IMR-90 (cell line): Measurements from ENCODE around the gene LRCH4. TPM values are rescaled to one million over a fixed set of nuclear protein-coding genes. Genes with fewer than 3 reads are reported as not detected.

ENCODE experiments used
- ATAC-seq: fragments of 200-7000 bp; cut with Tn5 transposase; 2 replicates; pipeline ENCODE4 v1.9.1; 2020; ENCODE audit warnings: low read depth, mild to moderate bottlenecking, moderate library complexity
- BruUV-seq: library from RNA; stranded (reverse); fragments of 400-500 nt; replicated peaks from 2 replicates; lab custom pipeline; 2021; lab: Mats Ljungman, UMichigan
- CTCF ChIA-PET: fragments of 300-600 bp; formaldehyde crosslinking; extraction: SDS; loops from one replicate; lab custom pipeline; 2021; ENCODE audit warnings: antibody characterized with exemption; lab: Yijun Ruan, JAX
- POLR2A ChIA-PET: fragments of 300-600 bp; sonication (Branson Sonifier 250); formaldehyde crosslinking; loops from one replicate; lab custom pipeline; 2022; ENCODE audit warnings: antibody characterized with exemption; ENCODE audit not compliant: unreplicated experiment; lab: Charles Lee
- DNase-seq: peaks from one replicate; pipeline ENCODE4 v3.0.0; 2013
- H2AFZ ChIP-seq: replicated peaks from 2 replicates; pipeline ENCODE3; 2013; ENCODE audit warnings: low read length, mild to moderate bottlenecking; ENCODE audit not compliant: poor library complexity
- H2AK5ac ChIP-seq: 2 replicates; pipeline ENCODE4 v1.6.1; 2013; ENCODE audit warnings: low read depth, low read length, inconsistent platforms
- H2AK9ac ChIP-seq: replicated peaks from 2 replicates; pipeline ENCODE3; 2013; ENCODE audit warnings: mild to moderate bottlenecking, low read depth, low read length, moderate library complexity; ENCODE audit not compliant: poor library complexity
- H2BK120ac ChIP-seq: 2 replicates; pipeline ENCODE4 v1.6.1; 2013; ENCODE audit warnings: low read depth, low read length, inconsistent platforms
- H2BK15ac ChIP-seq: 3 replicates; pipeline ENCODE4 v1.6.1; 2013; ENCODE audit warnings: low read depth, low read length, inconsistent platforms
- H2BK20ac ChIP-seq: 2 replicates; pipeline ENCODE4 v1.6.1; 2013; ENCODE audit warnings: low read depth, mild to moderate bottlenecking, inconsistent platforms, low read length, moderate library complexity
- H2BK5ac ChIP-seq: 2 replicates; pipeline ENCODE4 v1.6.1; 2013; ENCODE audit warnings: mild to moderate bottlenecking, low read depth, low read length, inconsistent platforms; ENCODE audit not compliant: poor library complexity, severe bottlenecking
- H3K14ac ChIP-seq: replicated peaks from 2 replicates; pipeline ENCODE4 v1.6.1; 2013; ENCODE audit warnings: low read depth, low read length, inconsistent platforms
- H3K18ac ChIP-seq: 2 replicates; pipeline ENCODE4 v1.6.1; 2013; ENCODE audit warnings: low read depth, low read length, control low read depth
- H3K23ac ChIP-seq: 2 replicates; pipeline ENCODE4 v1.6.1; 2013; ENCODE audit warnings: low read depth, low read length, inconsistent platforms
- H3K27ac ChIP-seq: 2 replicates; pipeline ENCODE4 v1.5.1; 2013; ENCODE audit warnings: mild to moderate bottlenecking, control low read depth, low read length; ENCODE audit not compliant: insufficient read depth
- H3K27me3 ChIP-seq: 2 replicates; pipeline ENCODE4 v1.6.1; 2013; ENCODE audit warnings: low read length; ENCODE audit not compliant: control insufficient read depth, insufficient read depth
- H3K36me3 ChIP-seq: 2 replicates; pipeline ENCODE4 v1.6.1; 2013; ENCODE audit warnings: low read length, mixed read lengths; ENCODE audit not compliant: control insufficient read depth, insufficient read depth
- H3K4ac ChIP-seq: 2 replicates; pipeline ENCODE4 v1.6.1; 2013; ENCODE audit warnings: low read depth, low read length, inconsistent platforms
- H3K4me1 ChIP-seq: 2 replicates; pipeline ENCODE4 v1.6.1; 2013; ENCODE audit warnings: low read length, mixed read lengths; ENCODE audit not compliant: control insufficient read depth, insufficient read depth
- H3K4me2 ChIP-seq: 2 replicates; pipeline ENCODE4 v1.6.1; 2013; ENCODE audit warnings: low read depth, mild to moderate bottlenecking, control low read depth, low read length, moderate library complexity
- H3K4me3 ChIP-seq: 2 replicates; pipeline ENCODE4 v1.5.1; 2013; ENCODE audit warnings: low read depth, mild to moderate bottlenecking, control low read depth, low read length, moderate library complexity; ENCODE audit not compliant: insufficient read depth
- H3K56ac ChIP-seq: 2 replicates; pipeline ENCODE4 v1.6.1; 2013; ENCODE audit warnings: low read length, inconsistent platforms; ENCODE audit not compliant: insufficient read depth; ENCODE audit errors: extremely low read depth
- H3K79me1 ChIP-seq, 2 experiments: 2 replicates each; pipeline ENCODE4 v1.6.1; 2013; ENCODE audit warnings: low read length in 2 of 2, inconsistent platforms in 1 of 2, low read depth in 1 of 2
- H3K9ac ChIP-seq: 2 replicates; pipeline ENCODE4 v1.6.1; 2013; ENCODE audit warnings: low read depth, low read length, control low read depth
- H3K9me1 ChIP-seq: 2 replicates; pipeline ENCODE4 v1.6.1; 2013; ENCODE audit warnings: low read length, inconsistent platforms; ENCODE audit not compliant: insufficient read depth
- H3K9me3 ChIP-seq: 2 replicates; pipeline ENCODE4 v1.6.1; 2013; ENCODE audit warnings: low read length; ENCODE audit not compliant: control insufficient read depth, insufficient read depth
- H4K20me1 ChIP-seq: 2 replicates; pipeline ENCODE4 v1.6.1; 2013; ENCODE audit warnings: low read length, inconsistent platforms; ENCODE audit not compliant: insufficient read depth
- H4K5ac ChIP-seq: 2 replicates; pipeline ENCODE4 v1.6.1; 2013; ENCODE audit warnings: mild to moderate bottlenecking, low read depth, low read length, control low read depth
- H4K8ac ChIP-seq, 2 experiments: 2 replicates each; pipeline ENCODE4 v1.6.1; 2013; ENCODE audit warnings: low read depth in 2 of 2, low read length in 2 of 2, control low read depth in 1 of 2, inconsistent platforms in 1 of 2
- H4K91ac ChIP-seq: 2 replicates; pipeline ENCODE4 v1.6.1; 2013; ENCODE audit warnings: low read depth, low read length, inconsistent platforms; ENCODE audit not compliant: insufficient read depth
- MXI1 ChIP-seq: IDR thresholded peaks from 2 replicates; pipeline ENCODE4 v1.6.1; 2012; ENCODE audit warnings: low read depth, mild to moderate bottlenecking, low read length, moderate library complexity, borderline replicate concordance
- WGBS, 2 experiments: methylation state at CpG; one replicate each; pipeline versions ENCODE4 v1.1.5 to v1.1.7; 2013; ENCODE audit warnings: missing lambda C conversion rate in 2 of 2; ENCODE audit not compliant: insufficient read length in 1 of 2; ENCODE audit errors: extremely low coverage in 2 of 2; 5-methylcytosine and 5-hydroxymethylcytosine counted together
- dilution Hi-C: fragments of 300-500 bp; cut with HindIII; formaldehyde crosslinking; loops from one replicate; pipeline ENCODE4 v1.14.3; 2018; ENCODE audit warnings: low sequenced_read_pairs; ENCODE audit not compliant: unreplicated experiment
- in situ Hi-C: fragments of 300-500 bp; cut with MboI; formaldehyde crosslinking; loops from 3 replicates; pipeline ENCODE4 v1.14.3; 2019; ENCODE audit warnings: low sequenced_read_pairs, inconsistent platforms, mixed read lengths
- intact Hi-C: fragments of 100-400 bp; cut with micrococcal nuclease; formaldehyde crosslinking; loops from 2 replicates; pipeline ENCODE4 v1.10.0; 2022
- polyA plus RNA-seq, 3 experiments: library from polyadenylated mRNA; depleted of rRNA; stranded (reverse); fragments of >200 nt; gene quantifications; 2 replicates each; pipeline ENCODE4 v1.2.3, GENCODE V29; 2012; ENCODE audit warnings: low replicate concordance in 1 of 3
- total RNA-seq: library from RNA; depleted of rRNA; stranded (reverse); fragments of >200 nt; gene quantifications from 2 replicates; pipeline ENCODE4 v1.2.3, GENCODE V29; 2012
- TF ChIP-seq, protein P1 (sequence below): fragments of 150-350 bp; IDR thresholded peaks from 2 replicates; pipeline ENCODE4 v1.6.1; 2017; ENCODE audit warnings: mild to moderate bottlenecking, antibody characterized with exemption, low read length, low read depth

Gene LRCH4
- total and polyA plus RNA-seq, 2 of the 4 experiments (the other 2 are of a cell fraction), result 5.0 to 41.3 TPM

DNA sequence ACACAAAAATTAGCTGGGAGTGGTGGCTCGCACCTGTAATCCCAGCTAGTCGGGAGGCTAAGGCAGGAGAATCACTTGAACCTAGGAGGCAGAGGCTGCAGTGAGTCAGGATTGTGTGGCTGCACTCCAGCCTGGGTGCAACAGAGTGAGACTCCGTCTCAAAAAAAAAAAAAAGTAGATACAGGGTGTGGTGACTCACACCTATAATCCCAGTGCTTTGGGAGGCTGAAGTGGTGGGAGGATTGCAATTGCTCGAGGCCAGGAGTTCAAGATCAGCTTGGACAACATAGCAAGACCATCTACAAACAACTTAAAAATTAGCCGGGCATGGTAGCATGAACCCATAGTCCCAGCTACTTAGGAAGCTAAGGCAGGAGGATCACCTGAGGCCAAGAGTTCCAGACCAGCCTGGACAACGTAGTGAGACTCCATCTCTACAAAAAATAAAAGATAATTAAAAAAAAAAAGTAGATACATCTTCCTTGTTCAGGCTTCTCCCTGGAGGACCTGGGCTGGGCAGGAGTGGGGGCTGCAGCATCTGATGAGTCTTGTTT lies 28.5 kb upstream of the LRCH4 start:
- no TSS peak for BruUV-seq
- Histone ChIP-seq H4K5ac (no peak overlapping the region), H4K8ac (no peak overlapping the region), H3K9ac (no peak overlapping the region), H2AFZ (no peak overlapping the region), H2BK15ac (no peak overlapping the region), H3K18ac (no peak overlapping the region), H2AK9ac (no peak overlapping the region), H3K4ac (no peak overlapping the region), H3K27me3 (no peaks in the 10 kb centered on the region), H3K4me3 (no peak overlapping the region), H4K91ac (no peak overlapping the region), H2AK5ac (no peak overlapping the region), H3K9me3 (no peaks in the 10 kb centered on the region), H2BK20ac (no peak overlapping the region), H3K36me3 (no peaks in the 10 kb centered on the region; the same call in 1 of the 2 replicates), H3K14ac (no peak overlapping the region), H3K4me2 (no peak overlapping the region), H3K4me1 (peaks cover 6% of the 10 kb centered on the region), H4K20me1 (no peaks in the 10 kb centered on the region), H3K27ac (no peak overlapping the region), H3K23ac (no peak overlapping the region), H2BK120ac (no peak overlapping the region), H2BK5ac (no peak overlapping the region), H3K79me1 (peaks cover 0 to 19% of the 10 kb centered on the region in 2 experiments; a peak in 3 of 4 replicates), H3K56ac (no peak overlapping the region), H3K9me1 (peaks cover 3% of the 10 kb centered on the region; the same call in 1 of the 2 replicates)
- dilution Hi-C loops, result no loop called here
- TF ChIP-seq, protein P1, sequence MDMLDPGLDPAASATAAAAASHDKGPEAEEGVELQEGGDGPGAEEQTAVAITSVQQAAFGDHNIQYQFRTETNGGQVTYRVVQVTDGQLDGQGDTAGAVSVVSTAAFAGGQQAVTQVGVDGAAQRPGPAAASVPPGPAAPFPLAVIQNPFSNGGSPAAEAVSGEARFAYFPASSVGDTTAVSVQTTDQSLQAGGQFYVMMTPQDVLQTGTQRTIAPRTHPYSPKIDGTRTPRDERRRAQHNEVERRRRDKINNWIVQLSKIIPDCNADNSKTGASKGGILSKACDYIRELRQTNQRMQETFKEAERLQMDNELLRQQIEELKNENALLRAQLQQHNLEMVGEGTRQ, result no peak
- no peak for TF ChIP-seq MXI1
- ATAC-seq, result no peak
- DNase-seq, result no peak
- WGBS, 2 experiments, result 100% methylated on average over 2 of the region's 6 CpGs; no CpG with 5 or more reads in 1 of the 2 experiments
- ChIA-PET CTCF (interaction anchor here (0.6 kb wide), 2 partner anchors 54 to 175 kb away, joined by 3 to 5 read pairs; no protein-coding TSS in a partner anchor), POLR2A (no interaction called here)
- intact Hi-C loops, result loop anchor here (5.0 kb wide), 1 partner anchor 238 kb away; the partner anchor contains the start of gene SLC12A9
- in situ Hi-C loops, result no loop called here
